ENCODE results near the gene ASPDH. TPM values are rescaled to one million over a fixed set of nuclear protein-coding genes. Genes with fewer than 3 reads are reported as not detected.

The ASPDH gene
- polyA plus RNA-seq: under 1 TPM in 1 of 3 donors, not detected in 2; 0.36 TPM

DNA sequence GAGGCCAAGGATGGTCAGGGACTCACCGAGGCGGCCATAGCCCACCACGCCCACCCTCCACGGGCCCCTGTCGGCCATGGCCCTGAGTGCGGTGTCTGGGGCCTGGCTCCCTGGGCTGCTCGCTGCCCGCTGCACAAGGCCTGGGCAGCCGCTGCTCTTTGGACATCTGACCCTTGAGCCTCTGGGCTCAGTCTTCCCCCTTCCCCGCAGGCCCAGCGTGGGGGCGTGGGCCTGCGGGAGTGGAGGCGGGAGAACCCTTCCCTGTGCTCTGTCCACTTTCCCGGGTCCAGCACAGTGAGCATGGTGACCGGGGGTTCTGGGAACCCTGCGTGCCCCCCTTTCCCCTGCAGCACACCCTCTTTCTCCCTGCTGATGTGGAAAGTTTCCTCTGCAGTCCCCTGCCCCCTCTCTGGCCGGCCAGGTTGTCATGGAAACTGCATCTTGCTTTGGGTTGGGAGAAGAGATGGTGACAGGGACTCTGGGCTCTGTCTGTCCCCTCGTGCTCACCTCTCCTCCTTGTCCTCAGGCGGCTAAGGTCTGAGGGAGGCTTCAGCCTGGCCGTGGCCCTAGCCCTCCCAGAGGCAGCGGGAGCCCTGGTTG, at the start of gene ASPDH:
Gene ASPDH (minus strand): TSS at position 168 of the 600 bp plus-strand sequence. CDS start 90 bp downstream, at position 78.
- WGBS, 3 donors: 35 to 43% (median 41%) methylated on average over 17 to 22 of the region's 22 CpGs
- no peak within 1 kb of the TSS for H3K27ac ChIP-seq (ENCODE audit: low read depth, low read length)

DNA sequence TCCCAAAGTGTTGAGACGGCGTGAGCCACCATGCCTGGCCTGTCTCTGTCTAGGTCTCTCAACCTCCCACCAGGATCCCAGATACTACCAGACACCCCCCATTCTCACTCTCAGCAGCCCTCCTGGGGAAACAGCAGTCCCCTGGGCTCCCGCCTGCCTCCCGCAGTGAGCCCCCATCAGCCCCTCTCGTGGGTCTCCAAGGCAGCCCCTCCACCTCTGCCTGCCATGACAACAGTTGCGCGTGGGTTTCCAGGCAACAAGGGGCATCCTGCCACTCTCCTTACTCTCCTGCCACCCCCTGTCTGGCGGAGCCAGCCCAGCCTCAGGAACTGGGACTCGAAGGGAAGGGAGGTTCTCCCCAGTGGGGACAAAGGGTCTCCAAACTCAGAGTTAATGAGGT, 49.3 kb upstream of the ASPDH start:
- no peak overlapping the region for H3K27ac ChIP-seq (ENCODE audit: low read depth, low read length)

DNA sequence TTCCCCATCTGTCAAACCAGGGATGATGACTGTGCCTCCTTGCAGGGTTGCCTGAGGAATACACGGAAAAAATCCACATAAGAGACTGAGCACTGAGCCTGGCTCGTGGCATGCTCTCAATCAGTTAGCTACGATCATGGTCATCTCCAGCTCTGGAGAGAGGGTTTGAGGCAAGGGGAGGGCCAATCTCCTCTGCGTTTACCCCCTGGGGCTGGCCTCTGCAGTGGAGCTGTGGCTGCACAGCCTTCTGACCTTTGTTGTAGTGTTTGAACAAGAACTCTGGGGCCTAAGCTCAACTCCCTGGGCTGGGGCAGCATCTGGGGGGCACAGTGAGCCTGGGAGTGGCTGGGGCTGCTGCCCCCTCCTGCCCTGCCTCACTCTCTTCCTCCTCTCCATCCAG, 48.6 kb upstream of the ASPDH start:
- H3K27ac ChIP-seq (ENCODE audit: low read depth, low read length): no peak overlapping the region
- 33 to 73% (median 68%) methylated on average over 4 of the region's 4 CpGs for WGBS, 3 donors

More for the DNA sequence above, 49.3 kb upstream of the ASPDH start:
- WGBS, 3 donors: 61 to 86% (median 82%) methylated on average over 7 to 9 of the region's 9 CpGs

DNA sequence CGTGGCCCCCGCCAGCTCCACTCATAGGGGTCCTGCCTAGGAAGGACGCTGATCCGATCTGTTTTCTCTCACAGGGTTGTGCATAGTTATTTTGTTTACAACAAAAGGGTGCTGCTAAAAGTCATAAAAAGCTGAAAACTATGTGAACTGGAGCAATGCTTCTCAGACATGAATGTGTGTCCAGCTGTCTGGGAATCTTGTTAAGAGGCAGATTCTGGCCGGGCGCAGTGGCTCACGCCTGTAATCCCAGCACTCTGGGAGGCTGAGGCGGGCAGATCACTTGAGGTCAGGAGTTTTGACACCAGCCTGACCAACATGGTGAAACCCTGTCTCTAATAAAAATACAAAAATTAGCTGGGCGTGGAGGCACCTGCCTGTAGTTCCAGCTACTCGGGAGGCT, 45.9 kb upstream of the ASPDH start:
- WGBS, 3 donors: 55 to 67% (median 67%) methylated on average over 10 of the region's 10 CpGs
- no peak overlapping the region for H3K27ac ChIP-seq (ENCODE audit: low read depth, low read length)

DNA sequence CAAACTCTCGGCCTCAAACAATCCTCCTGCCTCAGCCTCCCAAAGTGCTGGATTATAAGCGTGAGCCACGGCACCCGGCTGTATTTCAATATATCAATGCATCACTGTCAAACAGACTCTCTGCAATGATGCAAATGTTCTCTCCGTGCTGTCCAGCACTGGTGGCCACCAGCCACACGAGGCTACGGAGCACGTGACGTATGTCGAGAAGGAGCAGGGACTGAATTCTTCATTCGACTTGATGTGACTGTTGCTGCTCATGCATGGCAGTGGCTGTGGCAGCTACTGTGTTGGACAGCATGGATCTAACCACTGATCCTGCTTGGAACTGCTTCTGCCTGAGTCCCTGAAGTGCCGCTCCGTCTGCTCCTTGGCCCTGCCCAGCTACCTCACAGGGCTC, 44.7 kb upstream of the ASPDH start:
- no peak overlapping the region for H3K27ac ChIP-seq (ENCODE audit: low read depth, low read length)
- WGBS, 3 donors: 79 to 91% (median 90%) methylated on average over 13 of the region's 13 CpGs

DNA sequence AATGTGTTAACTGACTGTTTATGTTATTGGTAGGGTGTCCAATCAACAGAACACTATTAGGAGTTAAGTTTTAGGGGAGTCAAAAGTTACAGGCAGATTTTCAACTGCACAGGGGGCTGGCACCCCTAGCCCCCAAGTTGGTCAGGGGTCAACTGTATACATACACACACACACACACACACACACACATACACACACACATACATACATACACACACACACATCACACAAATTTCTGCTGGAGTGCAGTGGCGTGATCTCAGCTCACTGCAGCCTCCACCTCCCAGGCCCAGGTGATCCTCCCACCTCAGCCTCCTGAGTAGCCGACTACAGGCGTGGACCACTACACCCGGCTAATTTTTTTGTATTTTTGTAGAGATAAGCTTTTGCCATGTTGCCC, 44.3 kb upstream of the ASPDH start:
- 83 to 90% (median 85%) methylated on average over 4 of the region's 4 CpGs for WGBS, 3 donors
- H3K27ac ChIP-seq (ENCODE audit: low read depth, low read length): no peak overlapping the region

DNA sequence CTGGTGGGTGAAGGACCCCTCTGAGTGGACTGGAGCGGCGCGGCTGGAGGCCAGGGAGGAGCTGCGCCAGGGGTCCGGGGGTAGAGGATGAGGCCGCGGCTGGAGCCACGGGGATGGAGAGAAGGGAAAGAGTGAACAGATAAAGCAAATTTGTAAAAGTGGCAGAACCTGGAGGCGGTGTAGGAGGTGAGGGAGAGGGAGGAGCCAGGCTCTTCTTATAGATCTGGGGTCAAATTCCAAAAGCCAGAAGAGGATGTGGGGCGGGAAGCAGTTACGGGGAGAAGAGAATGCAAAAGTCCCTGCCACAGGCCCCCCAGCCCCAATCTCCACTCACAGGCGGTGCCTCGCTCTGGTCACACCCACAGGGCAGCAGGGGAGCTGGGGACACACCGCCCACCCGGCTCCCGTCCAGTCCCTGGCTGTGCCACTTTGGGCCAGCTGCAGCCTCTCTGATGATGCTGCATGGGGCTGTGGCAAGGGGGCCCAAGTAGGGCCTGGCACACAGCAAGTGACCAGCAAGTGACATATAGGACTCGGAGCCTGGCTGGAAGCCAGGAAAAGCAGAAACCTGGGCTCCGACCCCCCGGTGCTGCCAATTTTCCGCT, 43.4 kb upstream of the ASPDH start:
- 9 to 22% (median 20%) methylated on average over 19 to 20 of the region's 20 CpGs for WGBS, 3 donors
- no peak overlapping the region for H3K27ac ChIP-seq (ENCODE audit: low read depth, low read length)

DNA sequence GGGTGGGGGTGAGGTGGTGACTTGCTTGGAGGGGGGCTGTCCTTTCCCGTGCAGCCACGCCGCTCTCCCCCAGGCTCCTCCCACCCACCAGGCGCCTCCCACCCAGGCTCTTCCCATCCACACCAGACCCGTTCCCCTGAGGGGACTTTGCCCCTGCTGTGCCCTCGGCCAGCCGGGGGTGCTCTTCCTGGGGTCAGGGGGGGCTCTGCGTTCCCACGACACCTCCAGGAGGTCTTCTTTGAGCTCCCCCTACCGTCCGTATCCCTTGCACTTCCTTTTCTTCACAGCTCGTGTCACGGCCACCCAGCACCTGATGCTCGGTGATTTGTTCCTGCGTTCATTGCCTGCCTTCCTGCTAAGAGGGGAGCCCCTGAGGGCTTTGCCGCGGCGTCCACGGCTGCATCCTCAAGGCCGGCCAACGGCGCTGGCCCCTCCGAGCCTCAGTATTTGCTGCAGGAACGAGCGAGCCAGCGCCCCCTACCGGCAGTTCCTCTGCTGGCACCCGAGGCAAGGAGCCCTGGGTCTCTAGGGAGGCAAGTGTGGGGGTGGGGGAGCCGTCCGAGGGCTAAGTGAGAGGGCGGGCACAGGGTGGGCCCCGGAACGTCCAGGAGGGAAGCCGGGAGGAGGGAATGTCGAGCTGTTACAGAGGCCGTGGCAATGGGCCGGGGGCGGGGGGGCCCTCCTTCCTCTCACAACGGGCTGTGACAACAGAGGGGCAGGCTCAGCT, 42.7 kb upstream of the ASPDH start:
- 1 to 2% (median 1%) methylated on average over 35 to 39 of the region's 39 CpGs for WGBS, 3 donors
- H3K27ac ChIP-seq (ENCODE audit: low read depth, low read length): no peak overlapping the region

DNA sequence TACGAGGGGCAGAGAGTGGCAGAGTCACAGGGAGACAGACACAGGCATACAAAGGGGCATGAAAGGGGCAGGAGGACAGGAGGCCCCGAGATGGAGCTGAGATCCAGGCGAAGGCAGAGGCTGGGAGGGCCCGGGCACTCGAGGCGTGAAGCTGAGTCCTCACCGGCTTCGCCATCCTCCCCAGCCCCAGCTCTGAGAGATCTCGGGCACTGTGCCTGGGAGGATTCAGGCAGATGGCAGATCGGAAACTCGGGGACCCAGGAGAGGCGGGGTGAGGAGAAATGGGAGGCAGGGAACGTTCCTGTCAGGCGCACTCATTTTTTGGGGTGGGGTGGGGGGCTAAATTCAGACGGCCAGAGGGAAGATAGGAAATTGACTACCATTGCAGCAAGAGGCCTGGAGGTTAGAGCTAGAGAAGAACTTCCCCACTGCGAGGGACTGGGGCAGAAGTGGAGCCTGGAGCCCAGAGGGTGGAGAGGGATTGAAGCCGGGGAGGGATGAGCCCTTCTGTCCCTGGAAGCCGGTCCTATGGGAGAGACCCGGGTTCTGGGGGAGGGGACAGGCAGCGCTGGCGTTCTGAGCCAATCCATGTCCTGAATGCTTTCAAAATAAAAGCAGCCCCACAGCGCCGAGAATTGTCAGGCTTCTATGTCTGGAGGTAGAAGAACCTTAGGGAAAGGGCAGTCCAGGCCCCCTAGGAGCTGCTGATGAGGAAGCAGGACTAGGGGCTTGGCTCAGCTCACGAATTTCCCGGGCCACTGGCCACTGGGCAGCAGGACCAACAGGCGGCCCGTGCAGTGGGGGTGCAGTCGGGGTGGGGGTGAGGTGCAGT, 42.0 kb upstream of the ASPDH start:
- no peak overlapping the region for H3K27ac ChIP-seq (ENCODE audit: low read depth, low read length)
- 27 to 34% (median 33%) methylated on average over 27 to 28 of the region's 28 CpGs for WGBS, 3 donors

DNA sequence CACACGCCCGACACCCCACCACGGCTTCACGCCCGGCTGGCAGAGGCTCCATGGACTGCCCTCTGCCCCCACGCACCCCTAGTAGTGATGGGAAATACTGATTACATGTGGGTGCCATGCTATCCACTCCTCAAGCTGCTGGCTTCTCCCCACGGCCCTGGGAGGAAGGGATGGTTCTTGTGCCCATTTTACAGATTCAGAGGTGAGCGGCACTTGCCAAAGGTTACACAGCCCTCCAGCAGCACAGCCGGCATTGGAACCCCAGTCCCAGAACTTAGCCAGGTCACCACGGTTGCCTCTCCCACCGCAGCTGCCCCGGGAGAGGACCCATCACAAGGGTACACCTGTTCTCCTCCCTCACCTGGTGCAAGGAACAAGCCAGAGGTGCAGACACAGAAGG, 41.3 kb upstream of the ASPDH start:
- no peak overlapping the region for H3K27ac ChIP-seq (ENCODE audit: low read depth, low read length)
- 65 to 76% (median 73%) methylated on average over 12 of the region's 12 CpGs for WGBS, 3 donors

DNA sequence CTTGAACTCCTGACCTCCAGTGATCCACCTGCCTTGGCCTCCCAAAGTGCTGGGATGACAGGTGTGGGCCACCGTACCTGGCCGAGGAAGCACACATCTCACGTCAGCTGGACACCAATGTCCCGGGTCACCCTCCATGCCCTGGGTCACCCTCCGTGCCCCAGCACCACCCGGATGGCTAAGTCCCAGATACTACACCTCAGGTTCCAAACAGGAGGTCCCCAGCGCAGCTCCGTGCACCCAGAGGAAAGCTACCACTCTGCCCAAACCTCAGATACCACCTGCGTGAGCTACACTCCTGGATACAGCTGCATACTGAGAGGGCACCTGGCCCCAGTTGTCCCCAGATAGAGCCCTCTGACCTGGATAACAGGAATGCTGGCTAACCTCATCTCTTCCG, 40.5 kb upstream of the ASPDH start:
- no peak overlapping the region for H3K27ac ChIP-seq (ENCODE audit: low read depth, low read length)
- 73 to 92% (median 89%) methylated on average over 10 of the region's 10 CpGs for WGBS, 3 donors

DNA sequence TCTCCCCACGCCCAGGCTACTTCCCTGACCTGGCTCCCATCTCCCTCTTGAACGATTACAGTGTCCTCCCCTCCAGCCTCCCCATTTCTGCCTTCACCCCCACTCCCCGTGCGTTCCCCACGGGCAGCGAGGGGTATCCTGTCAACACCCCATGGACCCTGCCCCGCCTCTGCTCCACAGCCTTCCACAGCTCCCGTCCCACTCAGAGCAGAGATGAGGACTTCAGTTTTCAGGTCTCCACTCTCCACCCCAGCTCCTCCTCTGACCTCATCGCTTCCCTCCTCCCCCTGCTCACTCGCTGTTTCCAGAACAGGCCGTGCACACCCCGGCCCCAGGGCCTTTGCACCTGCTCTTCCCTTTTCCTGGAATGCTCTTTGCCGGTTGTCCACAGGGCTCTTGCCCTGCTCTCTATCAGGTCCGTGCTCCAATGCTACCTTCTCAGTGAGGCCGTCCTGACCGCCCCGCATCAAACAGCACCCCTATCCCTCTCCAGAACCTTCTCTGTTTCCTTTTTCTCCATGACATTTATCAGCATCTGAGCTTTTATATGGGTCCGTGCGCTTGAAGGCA, 39.5 kb upstream of the ASPDH start:
- WGBS, 3 donors: 74 to 80% (median 79%) methylated on average over 19 of the region's 19 CpGs
- no peak overlapping the region for H3K27ac ChIP-seq (ENCODE audit: low read depth, low read length)

DNA sequence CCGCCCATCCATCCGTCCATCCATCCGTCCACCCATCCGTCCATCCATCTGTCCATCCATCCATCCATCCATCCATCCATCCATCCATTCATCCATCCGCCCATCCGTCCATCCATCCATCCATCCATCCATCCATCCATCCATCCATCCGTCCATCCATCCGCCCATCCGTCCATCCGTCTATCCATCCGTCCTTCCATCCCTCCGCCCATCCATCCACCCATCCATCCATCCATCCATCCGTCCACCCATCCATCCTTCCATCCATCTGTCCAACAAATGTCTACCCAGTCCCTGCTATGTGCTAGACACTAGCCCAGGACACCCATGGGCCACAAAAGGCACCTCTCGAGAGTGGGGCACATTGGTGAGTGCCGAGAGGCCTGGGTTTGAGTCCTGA, 38.8 kb upstream of the ASPDH start:
- 70 to 82% (median 81%) methylated on average over 15 of the region's 15 CpGs for WGBS, 3 donors

DNA sequence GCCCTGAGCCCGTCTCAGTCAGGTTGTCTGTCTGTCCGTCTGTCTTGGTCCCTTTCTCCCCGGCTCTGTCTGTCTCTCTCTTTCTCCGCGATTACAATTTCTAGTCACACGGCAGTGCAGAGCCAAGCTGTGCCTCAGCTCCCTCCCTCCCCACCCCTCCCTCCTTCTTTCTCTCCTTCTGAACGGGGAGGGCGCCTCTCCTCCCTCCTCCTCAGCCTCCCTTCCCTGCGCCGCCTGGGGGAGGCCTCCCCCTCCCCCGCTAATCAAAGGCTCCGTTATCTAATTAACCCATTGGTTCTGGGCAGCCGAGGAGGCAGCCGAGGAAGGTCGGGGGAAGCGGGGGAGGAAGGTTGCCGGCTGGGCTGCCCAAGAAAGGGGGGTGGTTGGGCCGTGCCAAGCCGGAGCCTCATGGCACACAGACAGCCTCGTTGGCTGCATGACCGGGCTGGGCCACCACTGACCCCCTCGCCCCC, 38.0 kb upstream of the ASPDH start:
- no peak overlapping the region for H3K27ac ChIP-seq (ENCODE audit: low read depth, low read length)
- WGBS, 3 donors: 0 to 3% (median 3%) methylated on average over 19 to 22 of the region's 22 CpGs

More for the DNA sequence above, 38.8 kb upstream of the ASPDH start:
- H3K27ac ChIP-seq (ENCODE audit: low read depth, low read length): no peak overlapping the region

DNA sequence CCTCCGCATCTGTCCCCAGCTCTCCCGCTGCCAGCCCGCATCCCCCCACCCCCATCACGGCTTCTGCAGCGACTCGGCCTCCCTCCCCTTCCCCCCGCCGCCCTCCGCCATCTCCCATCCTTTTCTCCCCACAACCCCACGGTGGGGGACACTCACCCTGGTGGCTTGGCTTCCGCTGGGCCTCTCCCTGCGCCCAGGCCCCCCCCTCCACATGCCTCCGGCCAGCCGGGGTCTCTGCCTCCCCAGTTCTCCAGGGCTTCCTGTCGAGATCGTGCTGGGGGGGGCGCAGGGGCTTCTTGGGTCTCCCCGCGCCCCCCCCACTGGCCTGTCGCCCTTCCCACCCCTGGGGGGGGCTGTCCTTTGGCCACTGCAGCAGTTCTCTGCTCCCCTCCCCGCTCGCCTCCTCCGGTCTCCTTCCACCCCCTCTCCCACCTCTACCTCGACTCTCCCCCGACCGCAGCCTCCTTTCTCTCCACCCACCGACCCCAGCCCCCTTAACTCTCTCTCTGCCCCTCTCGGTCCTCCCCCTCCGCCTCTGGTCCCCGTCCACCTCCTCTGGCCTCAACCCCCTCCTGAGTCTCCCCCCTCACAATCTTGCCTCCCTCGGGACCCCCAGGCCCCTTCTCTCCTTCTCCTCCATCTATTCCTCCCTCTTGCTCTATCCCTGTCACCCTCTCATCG, 37.5 kb upstream of the ASPDH start:
- 5 to 10% (median 7%) methylated on average over 23 to 30 of the region's 32 CpGs for WGBS, 3 donors
- H3K27ac ChIP-seq (ENCODE audit: low read depth, low read length): no peak overlapping the region

DNA sequence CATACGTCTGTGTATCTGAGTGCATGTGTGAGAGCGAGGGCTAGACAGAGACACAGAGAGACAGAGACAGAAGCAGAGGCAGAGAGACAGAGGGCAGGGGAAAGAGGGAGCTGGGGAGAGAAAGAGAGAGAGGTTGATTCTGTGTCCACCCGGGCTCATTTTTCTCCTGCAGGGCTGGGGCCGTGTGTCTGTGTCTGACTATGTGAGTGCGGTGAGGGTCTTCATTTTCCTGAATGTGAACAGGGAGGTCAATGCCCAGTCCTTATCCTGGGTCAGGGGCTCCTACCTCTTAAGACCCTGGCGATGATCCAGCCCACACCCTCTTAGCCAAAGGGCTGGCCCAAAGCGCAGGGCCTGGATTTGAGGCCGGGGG, 36.9 kb upstream of the ASPDH start:
- WGBS, 3 donors: 33 to 56% (median 49%) methylated on average over 8 of the region's 8 CpGs
- H3K27ac ChIP-seq (ENCODE audit: low read depth, low read length): no peak overlapping the region

DNA sequence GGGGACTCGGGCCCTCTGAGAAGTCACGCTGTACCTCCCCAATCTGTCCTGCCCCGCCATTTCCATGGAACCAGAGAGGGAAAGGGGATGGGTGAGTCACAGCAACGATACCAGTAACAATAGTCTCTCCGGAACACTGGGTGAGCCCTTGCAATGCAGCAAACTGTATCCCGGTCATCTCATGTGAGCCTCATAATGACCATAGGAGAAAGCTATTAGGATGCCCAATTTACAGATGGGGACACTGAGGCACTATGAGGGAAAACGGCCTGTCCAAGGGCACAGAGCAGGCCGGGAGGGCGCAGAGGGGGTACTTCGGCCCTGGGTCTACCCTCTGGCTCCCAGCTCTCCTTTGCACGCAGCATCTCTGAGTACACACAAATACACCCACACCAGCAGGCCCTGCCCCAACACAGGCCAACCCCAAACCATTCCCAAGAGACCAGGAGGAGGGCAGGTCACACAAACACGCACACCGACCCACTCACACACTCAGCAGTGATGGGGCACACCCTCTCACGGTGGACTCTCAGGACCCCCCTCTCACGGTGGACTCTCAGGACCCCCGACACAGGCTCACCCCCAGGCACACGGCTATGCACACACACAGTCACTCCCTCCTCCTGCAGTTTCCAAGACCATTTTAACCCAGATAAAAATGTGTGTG, 36.3 kb upstream of the ASPDH start:
- no peak overlapping the region for H3K27ac ChIP-seq (ENCODE audit: low read depth, low read length)
- WGBS, 3 donors: 51 to 74% (median 72%) methylated on average over 15 to 17 of the region's 17 CpGs

Measured in adipose tissue (tissue), 3 donors.